ENCODE results near the gene ATP2B3. TPM values are rescaled to one million over a fixed set of nuclear protein-coding genes. Genes with fewer than 3 reads are reported as not detected.

ATP2B3 gene
- total RNA-seq, 4 donors from 2014 or later: not detected

GRCh38 chrX:153602601-153603000 is 85.2 kb downstream of the ATP2B3 start:
- no peak for TF ChIP-seq CTCF (IDR thresholded peaks at IDR 0.05; ENCODE audit: low read depth)

DNA sequence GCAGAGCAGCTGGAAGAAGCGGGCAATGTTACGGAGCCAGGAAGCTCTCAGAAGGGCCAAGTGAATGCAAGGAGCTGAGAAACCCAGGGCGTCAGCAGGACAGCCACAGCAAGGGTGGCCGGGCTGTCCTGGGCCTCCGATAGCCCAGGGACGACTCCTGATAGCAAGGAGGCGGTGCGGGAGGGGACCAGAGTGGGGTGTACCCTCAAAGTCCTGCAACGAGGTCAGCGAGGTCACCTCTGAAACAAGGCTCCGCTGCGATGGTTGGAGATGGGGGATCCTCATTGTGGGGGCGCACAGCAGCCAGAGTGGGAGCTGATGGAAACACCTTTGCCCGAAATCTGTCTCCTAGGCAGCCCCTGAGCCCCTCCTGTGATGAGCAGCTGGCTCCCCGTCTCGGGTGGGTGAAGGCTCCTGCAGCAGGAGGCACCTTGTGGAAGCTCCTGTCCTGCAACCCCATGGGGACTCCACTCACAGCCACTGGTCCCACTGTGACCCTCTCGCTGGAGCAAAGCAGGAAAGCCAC is 85.8 kb downstream of the ATP2B3 start:
- TF ChIP-seq CTCF (IDR thresholded peaks at IDR 0.05; ENCODE audit: low read depth): no peak

DNA sequence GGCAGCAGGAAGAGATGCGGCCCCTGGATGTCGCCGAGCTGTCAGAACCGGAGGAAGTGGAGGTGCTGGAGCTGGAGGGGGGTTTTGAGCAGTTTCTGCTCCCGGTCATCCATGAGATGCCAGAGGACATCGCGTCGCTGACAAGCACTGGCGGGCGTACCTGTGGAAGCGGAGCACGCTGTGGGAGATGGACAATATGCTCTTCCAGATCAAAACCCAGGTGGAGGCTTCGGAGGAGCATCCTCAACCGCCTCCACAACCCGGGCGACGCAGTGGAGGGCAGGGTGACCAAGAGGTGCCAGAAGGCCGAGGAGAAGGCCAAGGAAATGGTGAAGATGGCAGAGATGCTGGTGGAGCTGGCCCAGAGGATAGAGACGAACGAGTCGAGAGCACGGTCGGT is 89.1 kb downstream of the ATP2B3 start:
- TF ChIP-seq CTCF (IDR thresholded peaks at IDR 0.05; ENCODE audit: low read depth): no peak

- TF ChIP-seq CTCF (IDR thresholded peaks at IDR 0.05; ENCODE audit: low read depth): no peak
These were observed 90.9 kb downstream of the ATP2B3 start for GRCh38 chrX:153608376-153608775.

DNA sequence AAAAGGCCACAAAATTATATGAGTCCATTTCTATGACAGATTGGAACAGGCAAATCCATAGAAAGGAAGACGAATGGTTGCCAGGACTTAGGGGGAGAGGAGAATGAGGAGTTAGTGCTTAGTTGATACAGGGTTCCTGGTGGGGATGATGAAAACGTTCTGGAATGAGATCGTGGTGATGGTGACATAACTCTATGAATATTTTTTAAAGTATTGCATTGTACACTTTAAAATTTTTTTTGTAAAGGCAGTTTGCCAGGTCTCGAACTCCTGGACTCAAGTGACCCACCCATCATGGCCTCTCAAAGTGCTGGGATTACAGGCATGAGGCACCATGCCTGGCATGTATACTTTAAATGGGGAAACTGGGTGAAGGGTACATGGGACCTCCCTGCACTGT is 91.4 kb downstream of the ATP2B3 start:
- TF ChIP-seq CTCF (IDR thresholded peaks at IDR 0.05; ENCODE audit: low read depth): no peak

DNA sequence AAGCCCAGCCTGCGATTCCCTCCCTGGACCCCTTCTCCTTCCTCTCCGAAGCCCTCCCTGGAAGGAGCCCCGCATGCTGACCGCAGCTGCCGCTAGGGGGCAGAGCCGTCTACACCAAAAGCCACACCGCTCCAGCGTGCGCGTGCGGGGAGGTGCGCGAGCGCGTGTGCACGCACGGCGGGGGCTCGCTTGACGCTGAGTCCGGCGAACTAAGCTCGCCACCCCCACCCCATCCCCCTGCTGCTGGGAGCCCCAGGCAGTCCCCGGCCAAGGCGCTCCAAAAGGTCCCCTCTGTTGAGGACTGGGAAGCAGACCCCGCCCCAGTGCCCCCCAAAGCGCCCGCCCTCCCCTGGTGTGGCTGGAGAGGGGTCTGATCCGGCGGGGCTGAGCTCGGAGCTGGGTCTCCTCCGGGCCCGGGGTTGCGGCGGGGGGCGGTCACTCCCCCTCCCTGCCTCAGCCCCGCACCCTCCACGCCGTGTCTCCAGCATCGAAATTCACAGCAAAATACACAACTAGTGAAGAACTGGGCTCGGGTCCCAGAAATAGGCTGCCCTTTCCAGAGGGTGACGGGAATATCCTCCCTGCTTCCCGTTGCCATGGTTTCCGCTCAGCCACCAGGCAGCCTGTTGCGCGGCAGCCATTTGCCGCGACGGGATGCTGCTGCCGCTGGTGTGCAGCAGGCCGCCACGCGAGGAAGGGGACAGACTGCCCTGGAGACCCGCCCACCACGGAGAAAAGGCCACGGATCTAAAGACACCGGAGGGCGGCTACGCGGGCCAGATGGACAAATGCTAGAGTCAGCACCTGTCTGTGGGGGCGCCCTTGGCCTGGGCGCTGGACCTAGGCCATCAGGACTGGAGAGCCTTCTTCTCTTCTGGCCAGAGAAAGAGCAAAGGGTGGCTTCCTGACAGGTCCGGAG is 92.7 kb downstream of the ATP2B3 start:
- TF ChIP-seq CTCF (IDR thresholded peaks at IDR 0.05; ENCODE audit: low read depth): no peak

DNA sequence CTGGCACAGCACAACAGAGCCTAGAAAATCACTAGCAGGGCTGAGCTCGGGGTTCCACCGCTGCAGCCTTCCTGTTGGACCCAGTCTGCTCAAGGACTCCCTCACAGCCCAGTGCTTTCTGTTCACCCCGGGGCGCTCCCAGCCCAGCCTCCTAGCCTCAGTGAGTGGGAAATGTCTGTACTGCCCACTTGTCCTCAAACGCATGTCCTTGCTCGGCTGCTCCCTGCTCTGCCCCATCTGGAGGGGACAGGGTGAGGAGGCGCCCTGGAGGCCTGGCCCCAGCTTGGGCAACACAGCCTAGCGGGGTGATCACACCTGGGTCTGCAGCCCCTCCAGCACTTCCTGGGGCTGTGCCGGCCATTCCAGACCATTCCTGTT is 93.4 kb downstream of the ATP2B3 start:
- TF ChIP-seq CTCF (IDR thresholded peaks at IDR 0.05; ENCODE audit: low read depth): no peak
